SK-N-SH (cell line): ENCODE data around the gene SNU13. TPM values are rescaled to one million over a fixed set of nuclear protein-coding genes. Genes with fewer than 3 reads are reported as not detected.

Experiments
- CTCF ChIA-PET: fragments of 300-600, 350-600 bp; formaldehyde crosslinking; extraction: SDS; loops from one replicate; lab custom pipeline; 2021; lab: Yijun Ruan, JAX
- POLR2A ChIA-PET: fragments of 350-600 bp; sonication (Branson Sonifier 250); formaldehyde crosslinking; extraction: SDS; loops from one replicate; lab custom pipeline; 2020; ENCODE audit warnings: antibody characterized with exemption, inconsistent platforms; lab: Yijun Ruan, JAX
- DNase-seq: peaks from one replicate; pipeline ENCODE4 v3.0.0; 2012
- H2AFZ ChIP-seq: fragments of 200-600 bp; sonication (generic); 2 replicates; pipeline ENCODE4 v1.8.1; 2016; ENCODE audit warnings: antibody characterized with exemption, mild to moderate bottlenecking, low read depth
- H3F3A ChIP-seq: fragments of 200-600 bp; sonication (generic); replicated peaks from 2 replicates; pipeline ENCODE3; 2016; ENCODE audit warnings: antibody characterized with exemption, mild to moderate bottlenecking; ENCODE audit not compliant: insufficient read depth
- H3K27ac ChIP-seq, 2 experiments: fragments of 200-500 bp in 1 of 2; fragments of 200-600 bp in 1 of 2; sonication (Bioruptor generic) in 1 of 2; sonication (generic), shearing (Covaris generic) in 1 of 2; 2 replicates each; pipeline versions ENCODE4 v1.5.1 to v1.6.1; 2014 to 2016; ENCODE audit warnings: low read depth in 2 of 2, inconsistent platforms in 1 of 2, low read length in 1 of 2, mild to moderate bottlenecking in 1 of 2, mixed read lengths in 1 of 2
- H3K27me3 ChIP-seq: fragments of 200-600 bp; sonication (generic), shearing (Covaris generic); 2 replicates; pipeline ENCODE4 v1.6.1; 2016; ENCODE audit warnings: mixed run types; ENCODE audit not compliant: insufficient read depth
- H3K36me3 ChIP-seq, 2 experiments: fragments of 200-500 bp in 1 of 2; fragments of 200-600 bp in 1 of 2; sonication (Bioruptor generic) in 1 of 2; sonication (generic) in 1 of 2; replicated peaks in 1 of 2; 2 replicates each; pipeline versions ENCODE3 to v1.5.1; 2014 to 2016; ENCODE audit warnings: low read length in 1 of 2, mild to moderate bottlenecking in 1 of 2; ENCODE audit not compliant: insufficient read depth in 2 of 2, control insufficient read depth in 1 of 2
- H3K4me1 ChIP-seq, 2 experiments: fragments of 200-500 bp in 1 of 2; fragments of 200-600 bp in 1 of 2; sonication (Bioruptor generic) in 1 of 2; sonication (generic), shearing (Covaris generic) in 1 of 2; 2 replicates each; pipeline versions ENCODE4 v1.5.1 to v1.6.1; 2014 to 2016; ENCODE audit warnings: low read depth in 1 of 2, low read length in 1 of 2, mixed run types in 1 of 2; ENCODE audit not compliant: insufficient read depth in 2 of 2, control insufficient read depth in 1 of 2
- H3K4me2 ChIP-seq: fragments of 200-600 bp; sonication (generic), shearing (Covaris generic); 2 replicates; pipeline ENCODE4 v1.6.1; 2017; ENCODE audit warnings: mixed run types
- H3K4me3 ChIP-seq, 2 experiments: fragments of 200-500 bp in 1 of 2; fragments of 200-600 bp in 1 of 2; sonication (Bioruptor generic) in 1 of 2; sonication (generic), shearing (Covaris generic) in 1 of 2; 2 replicates each; pipeline versions ENCODE4 v1.5.1 to v1.8.1; 2014 to 2016; ENCODE audit warnings: low read depth in 2 of 2, inconsistent platforms in 1 of 2, low read length in 1 of 2, mild to moderate bottlenecking in 1 of 2, mixed read lengths in 1 of 2, moderate library complexity in 1 of 2
- H3K79me2 ChIP-seq: fragments of 200-600 bp; sonication (generic); 2 replicates; pipeline ENCODE4 v1.8.1; 2017; ENCODE audit warnings: mild to moderate bottlenecking; ENCODE audit not compliant: insufficient read depth
- H3K9ac ChIP-seq: fragments of 200-600 bp; sonication (generic); 2 replicates; pipeline ENCODE4 v1.6.1; 2017; ENCODE audit warnings: mixed run types
- H3K9me2 ChIP-seq: fragments of 200-600 bp; sonication (generic); 2 replicates; pipeline ENCODE4 v1.6.1; 2017; ENCODE audit warnings: mixed run types
- H3K9me3 ChIP-seq: fragments of 200-600 bp; sonication (generic); 2 replicates; pipeline ENCODE4 v1.6.1; 2017; ENCODE audit warnings: mixed run types, mild to moderate bottlenecking, moderate library complexity
- H4K20me1 ChIP-seq: fragments of 200-600 bp; sonication (generic); 2 replicates; pipeline ENCODE4 v1.6.1; 2017; ENCODE audit warnings: mild to moderate bottlenecking, mixed run types; ENCODE audit not compliant: insufficient read depth
- CTCF ChIP-seq: fragments of 200-600 bp; sonication (generic); IDR thresholded peaks from 2 replicates; pipeline ENCODE4 v1.6.1; 2017; ENCODE audit warnings: antibody characterized with exemption, mild to moderate bottlenecking, moderate library complexity
- ELF1 ChIP-seq: IDR thresholded peaks from 2 replicates; pipeline ENCODE4 v1.4.0; 2012
- EP300 ChIP-seq, 2 experiments: IDR thresholded peaks; 2 replicates each; pipeline versions ENCODE4 v1.4.0 to v1.6.1; 2012; ENCODE audit warnings: borderline replicate concordance in 1 of 2, low read depth in 1 of 2, low read length in 1 of 2
- FOSL2 ChIP-seq: IDR thresholded peaks from 2 replicates; pipeline ENCODE4 v1.4.0; 2012; ENCODE audit warnings: low read depth, mild to moderate bottlenecking, moderate library complexity, borderline replicate concordance
- FOXJ3 ChIP-seq: sonication (generic); formaldehyde crosslinking; IDR thresholded peaks from 2 replicates; pipeline ENCODE4 v1.5.1; 2020; ENCODE audit warnings: mild to moderate bottlenecking, missing genetic modification reagents
- FOXM1 ChIP-seq: IDR thresholded peaks from 2 replicates; pipeline ENCODE4 v1.4.0; 2012; ENCODE audit warnings: low read depth, mild to moderate bottlenecking
- GABPA ChIP-seq: IDR thresholded peaks from 2 replicates; pipeline ENCODE4 v1.4.0; 2012; ENCODE audit warnings: low read depth, mild to moderate bottlenecking
- GATA2 ChIP-seq: sonication (generic); formaldehyde crosslinking; IDR thresholded peaks from 2 replicates; pipeline ENCODE4 v1.5.0; 2020; ENCODE audit warnings: mild to moderate bottlenecking, missing genetic modification reagents
- MEF2A ChIP-seq: IDR thresholded peaks from 2 replicates; pipeline ENCODE4 v1.4.0; 2012; ENCODE audit warnings: low read depth, borderline replicate concordance
- MXI1 ChIP-seq: IDR thresholded peaks from 2 replicates; pipeline ENCODE4 v1.6.1; 2012; ENCODE audit warnings: mild to moderate bottlenecking, low read depth, low read length, improper control_type of control experiment
- NFIC ChIP-seq: IDR thresholded peaks from 2 replicates; pipeline ENCODE4 v1.4.0; 2012; ENCODE audit warnings: borderline replicate concordance
- NRF1 ChIP-seq: IDR thresholded peaks from 2 replicates; pipeline ENCODE4 v1.6.1; 2012; ENCODE audit warnings: low read depth, mild to moderate bottlenecking, low read length
- POLR2AphosphoS5 ChIP-seq: IDR thresholded peaks from 2 replicates; pipeline ENCODE4 v1.6.1; 2012; ENCODE audit warnings: low read depth, low read length
- REST ChIP-seq: IDR thresholded peaks from 2 replicates; pipeline ENCODE4 v1.6.1; 2012; ENCODE audit warnings: mild to moderate bottlenecking, low read depth, low read length, moderate library complexity
- RFX5 ChIP-seq: IDR thresholded peaks from 2 replicates; pipeline ENCODE4 v1.6.1; 2012; ENCODE audit warnings: mild to moderate bottlenecking, improper control_type of control experiment, low read length
- RXRA ChIP-seq: IDR thresholded peaks from 2 replicates; pipeline ENCODE4 v1.4.0; 2012; ENCODE audit warnings: low read depth, mild to moderate bottlenecking, borderline replicate concordance
- SIN3A ChIP-seq: IDR thresholded peaks from 2 replicates; pipeline ENCODE4 v1.6.1; 2012; ENCODE audit warnings: low read depth, mild to moderate bottlenecking, low read length, moderate library complexity, borderline replicate concordance
- TCF12 ChIP-seq: IDR thresholded peaks from 2 replicates; pipeline ENCODE4 v1.4.0; 2012
- USF2 ChIP-seq: fragments of 150-350 bp; IDR thresholded peaks from 2 replicates; pipeline ENCODE4 v1.6.1; 2017; ENCODE audit warnings: antibody characterized with exemption, low read length, low read depth, borderline replicate concordance
- ZBTB33 ChIP-seq: IDR thresholded peaks from 2 replicates; pipeline ENCODE4 v1.4.0; 2012; ENCODE audit warnings: low read depth, borderline replicate concordance
- WGBS: methylation state at CpG from one replicate; pipeline ENCODE4 v1.1.6; 2017; ENCODE audit warnings: low lambda C conversion rate; 5-methylcytosine and 5-hydroxymethylcytosine counted together
- polyA plus RNA-seq, 3 experiments: library from polyadenylated mRNA; depleted of rRNA; stranded (reverse); fragments of >200 nt; gene quantifications; 2 replicates each; pipeline ENCODE4 v1.2.3, GENCODE V29; 2012

SNU13 gene
- polyA plus RNA-seq, 1 of the 3 experiments (the other 2 are of a cell fraction): 282 TPM

GRCh38 chr22:41696703-41697102 is 8.0 kb upstream of the SNU13 start:
- Histone ChIP-seq H3K9me3 (no peaks in the 10 kb centered on the region), H3K9me2 (no peaks in the 10 kb centered on the region), H3K27me3 (no peaks in the 10 kb centered on the region), H3K36me3 (peaks cover 0 to 5% of the 10 kb centered on the region in 2 experiments), H3F3A (no peaks in the 10 kb centered on the region), H3K9ac (no peak overlapping the region), H2AFZ (peak overlapping the region; percentile 68; the same call in 1 of the 2 replicates), H3K27ac (no peak overlapping the region; a peak in 1 of 4 replicates), H4K20me1 (no peaks in the 10 kb centered on the region), H3K4me1 (peaks cover 0 to 4% of the 10 kb centered on the region in 2 experiments; a peak in 1 of 4 replicates), H3K4me2 (no peak overlapping the region), H3K4me3 (no peak overlapping the region), H3K79me2 (no peaks in the 10 kb centered on the region)
- DNase-seq: no peak
- POLR2A ChIA-PET: interaction anchor here (1.0 to 1.4 kb wide), 4 partner anchors 17 to 255 kb away, joined by 3 to 6 read pairs (median 4); partner anchors contain the start of genes CCDC134 and SMIM45
- no peak for TF ChIP-seq RXRA
- TF ChIP-seq NRF1: no peak
- no peak for TF ChIP-seq TCF12
- no peak for TF ChIP-seq CTCF
- TF ChIP-seq MXI1: no peak
- TF ChIP-seq EP300 (IDR thresholded peaks at IDR 0.05; ENCODE audit: borderline replicate concordance in 1 of 2, low read depth in 1 of 2, low read length in 1 of 2): no peak
- no peak for TF ChIP-seq GABPA
- no peak for TF ChIP-seq MEF2A
- no peak for TF ChIP-seq FOXM1
- TF ChIP-seq ZBTB33: no peak
- TF ChIP-seq POLR2AphosphoS5: no peak
- no peak for TF ChIP-seq FOSL2
- WGBS: 80% methylated on average over 1 of the region's 11 CpGs
- CTCF ChIA-PET: interaction anchor here (0.7 to 4.0 kb wide), 44 partner anchors 8 to 255 kb away, joined by 3 to 46 read pairs (median 4); partner anchors contain the start of genes CCDC134, CENPM, SMIM45 and SNU13

- no peaks in the 10 kb centered on the region for H3K9me3 ChIP-seq
- ChIA-PET POLR2A (no interaction called here), CTCF (no interaction called here)
- H3K27me3 ChIP-seq: no peaks in the 10 kb centered on the region
- H2AFZ ChIP-seq: no peak overlapping the region
- 92% methylated on average over 2 of the region's 2 CpGs for WGBS
- H3K9ac ChIP-seq: no peak overlapping the region
- H3K27ac ChIP-seq: no peak overlapping the region
- no peak overlapping the region for H3K4me3 ChIP-seq
- peaks cover 0 to 5% of the 10 kb centered on the region in 2 experiments for H3K36me3 ChIP-seq
- no peaks in the 10 kb centered on the region for H3K79me2 ChIP-seq
- peaks cover 0 to 4% of the 10 kb centered on the region in 2 experiments; a peak in 1 of 4 replicates for H3K4me1 ChIP-seq
- no peaks in the 10 kb centered on the region for H3F3A ChIP-seq
- no peak overlapping the region for H3K4me2 ChIP-seq
- no peaks in the 10 kb centered on the region for H4K20me1 ChIP-seq
- DNase-seq: no peak
- no peaks in the 10 kb centered on the region for H3K9me2 ChIP-seq
- TF ChIP-seq TCF12 (no peak), FOXJ3 (CRISPR knock-in tag) (no peak), MEF2A (no peak), REST (no peak), SIN3A (no peak), RXRA (no peak), NFIC (no peak), FOSL2 (no peak), ELF1 (no peak), USF2 (no peak), GATA2 (CRISPR knock-in tag) (no peak), RFX5 (no peak)
Observed at GRCh38 chr22:41695211-41695610, 6.5 kb upstream of the SNU13 start.
